ENCODE measurements around the gene AQP1.

AQP1 gene

GRCh38 chr7:30938435-30939316 is 27.0 kb downstream of the AQP1 start:
- DNase-seq = peak; percentile 32 to 71

DNA sequence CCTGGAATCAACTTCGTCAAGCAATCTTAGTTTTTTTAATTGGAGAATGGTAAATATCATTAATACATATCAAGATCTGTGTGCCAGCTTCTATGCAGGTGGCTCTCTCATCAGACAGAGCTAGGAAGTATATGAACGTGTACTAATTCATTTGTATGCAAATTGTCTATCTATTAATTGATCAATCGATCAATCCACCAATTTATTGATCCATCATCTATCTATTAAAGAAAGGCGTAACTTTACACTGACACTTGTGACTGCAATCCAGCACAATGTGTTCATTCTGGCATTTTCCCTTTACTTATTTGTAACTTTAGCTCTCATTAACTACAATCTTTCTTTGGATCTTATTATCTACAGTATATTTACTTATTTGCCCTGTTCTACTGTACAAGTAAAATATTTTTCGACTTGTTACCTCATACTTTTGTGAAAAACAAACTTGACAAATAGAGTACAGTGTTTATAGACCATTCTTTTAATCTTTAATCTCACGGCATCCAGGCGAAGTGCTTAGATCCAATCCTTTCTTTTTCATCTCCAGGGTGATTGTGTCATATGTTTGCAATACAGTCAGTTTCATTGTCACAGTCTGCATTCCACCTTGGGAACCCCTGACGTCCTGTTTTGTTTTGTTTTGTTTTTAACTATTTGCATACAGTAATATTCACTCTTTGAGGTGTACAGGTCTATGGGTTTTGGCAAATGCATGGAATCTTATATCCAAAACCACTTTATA is 30.1 kb downstream of the AQP1 start:
- no peak for DNase-seq

DNA sequence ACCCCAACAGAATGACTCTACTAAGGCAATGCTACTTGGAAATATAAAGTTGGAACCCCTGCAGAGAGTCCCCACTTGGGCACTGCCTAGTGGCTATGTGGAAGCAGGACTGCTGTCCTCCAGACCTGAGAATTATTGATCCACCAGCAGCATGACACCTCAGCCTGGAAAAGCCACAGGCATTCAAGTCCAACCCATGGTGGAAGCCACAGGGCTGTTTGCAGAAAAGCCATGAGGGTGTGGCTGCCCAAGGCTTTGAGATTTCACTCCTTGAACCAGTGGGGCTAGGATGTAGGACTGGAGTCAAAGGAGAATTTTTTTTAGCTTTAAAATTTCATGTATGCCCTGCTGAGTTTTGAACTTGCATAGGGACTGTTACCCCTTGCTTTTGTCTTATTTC is 38.5 kb downstream of the AQP1 start:
- no peak for DNase-seq

- DNase-seq = no peak
Measured at GRCh38 chr7:30954914-30955313, 43.3 kb downstream of the AQP1 start.

- DNase-seq = no peak
Measured at GRCh38 chr7:30956704-30957103, 45.1 kb downstream of the AQP1 start.

- DNase-seq = no peak
Measured at GRCh38 chr7:30963842-30964241, 52.2 kb downstream of the AQP1 start, which contains the start of gene GHRHR. GHRHR (plus strand) TSS chr7:30963953; CDS start chr7:30964069, 116 bp downstream.

GRCh38 chr7:30965372-30965771 is 53.7 kb downstream of the AQP1 start:
- peak; percentile 8 to 46 for DNase-seq

DNA sequence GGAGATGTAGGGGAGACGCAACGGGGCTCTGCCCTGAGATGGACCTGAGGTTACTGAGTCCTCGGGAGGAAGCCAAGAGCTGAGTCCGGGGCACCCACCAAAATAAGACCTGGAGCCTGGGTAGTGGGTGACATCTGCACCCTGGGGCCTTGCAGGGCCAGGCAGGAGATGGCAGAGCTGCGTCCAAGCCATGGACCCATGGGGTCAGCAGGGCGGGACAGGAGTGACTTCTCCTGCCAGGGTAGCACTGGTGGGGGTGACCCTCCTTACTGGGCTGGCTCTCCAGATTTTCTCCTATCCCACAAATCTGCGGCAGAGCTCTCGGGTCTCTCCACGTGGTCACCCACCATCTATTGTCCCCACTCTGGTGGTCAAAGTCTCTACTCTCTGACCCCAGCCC is 54.2 kb downstream of the AQP1 start:
- DNase-seq = no peak

DNA sequence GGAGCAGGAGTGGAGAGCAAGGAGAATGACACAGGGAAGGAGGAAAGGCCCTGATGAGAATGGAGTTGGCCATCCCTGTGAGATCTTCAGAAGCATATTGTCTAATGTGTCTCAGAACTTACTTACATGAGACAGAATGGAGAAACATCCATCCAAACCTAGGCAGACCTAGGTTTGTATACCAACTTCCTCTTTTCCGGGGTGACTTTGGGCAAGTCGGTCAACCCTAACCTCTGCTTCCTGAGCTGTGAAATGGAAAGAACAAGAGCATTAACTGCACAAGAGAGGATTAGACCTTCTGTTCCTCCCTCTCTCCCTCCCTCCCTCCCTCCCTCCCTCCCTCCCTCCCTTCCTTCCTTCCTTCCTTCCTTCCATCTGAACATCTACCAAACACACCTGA is 56.6 kb downstream of the AQP1 start:
- no peak for DNase-seq

DNA sequence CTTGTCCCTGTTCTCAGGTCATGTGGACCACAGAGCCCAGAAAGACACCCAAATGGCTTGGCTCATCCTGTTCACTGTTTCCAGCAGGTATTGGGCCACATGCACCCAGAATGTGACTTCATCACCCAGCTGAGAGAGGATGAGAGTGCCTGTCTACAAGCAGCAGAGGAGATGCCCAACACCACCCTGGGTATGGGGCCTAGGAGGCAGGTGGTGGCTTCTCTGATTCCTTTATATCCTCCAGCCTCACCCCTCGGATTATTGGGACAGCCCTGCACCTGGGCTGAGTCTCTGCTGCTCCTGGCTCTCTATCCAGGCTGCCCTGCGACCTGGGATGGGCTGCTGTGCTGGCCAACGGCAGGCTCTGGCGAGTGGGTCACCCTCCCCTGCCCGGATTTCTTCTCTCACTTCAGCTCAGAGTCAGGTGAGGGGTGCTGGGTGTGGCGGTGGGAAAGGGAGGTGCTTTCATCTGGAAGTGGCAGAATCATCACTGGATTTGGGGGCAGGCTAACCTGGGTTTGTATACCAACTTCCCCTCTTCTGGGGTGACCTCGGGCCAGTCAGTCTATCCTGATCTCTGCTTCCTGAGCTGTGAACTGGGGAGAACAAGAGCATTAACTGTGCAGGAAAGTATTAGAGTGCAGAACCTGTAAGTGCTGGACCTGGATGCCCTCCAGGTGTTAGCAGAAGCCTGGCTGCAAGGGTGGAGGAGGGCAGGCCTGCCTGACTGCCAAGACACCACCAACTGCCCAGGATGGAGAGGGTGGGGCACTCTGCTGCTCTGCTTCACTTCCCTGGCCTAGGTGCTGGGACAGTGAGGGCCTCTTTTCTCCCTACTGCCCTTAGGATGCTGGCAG is 57.3 kb downstream of the AQP1 start:
- no peak for DNase-seq

GRCh38 chr7:30969604-30969970 is 57.9 kb downstream of the AQP1 start:
- no peak for DNase-seq

DNA sequence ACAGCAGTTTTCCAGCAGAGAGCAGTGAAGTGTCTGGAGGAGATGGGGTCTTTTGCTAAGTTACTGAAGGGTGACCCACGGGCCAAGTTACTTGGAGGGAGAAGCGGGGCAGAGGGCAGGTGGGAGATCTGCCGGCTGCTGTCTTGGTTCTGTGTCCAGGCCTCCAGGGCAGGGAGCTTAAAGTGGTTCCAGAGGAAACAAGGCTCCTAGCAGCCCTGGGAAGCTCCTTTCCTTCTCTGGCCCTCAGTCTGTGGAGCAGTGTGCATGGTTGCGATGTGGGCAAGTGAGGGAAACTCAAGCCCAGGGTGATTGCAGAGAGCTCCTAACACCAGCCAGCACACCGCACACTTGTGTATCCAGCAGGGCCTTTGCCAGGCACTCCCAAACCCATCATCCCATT is 58.4 kb downstream of the AQP1 start:
- DNase-seq = no peak

DNA sequence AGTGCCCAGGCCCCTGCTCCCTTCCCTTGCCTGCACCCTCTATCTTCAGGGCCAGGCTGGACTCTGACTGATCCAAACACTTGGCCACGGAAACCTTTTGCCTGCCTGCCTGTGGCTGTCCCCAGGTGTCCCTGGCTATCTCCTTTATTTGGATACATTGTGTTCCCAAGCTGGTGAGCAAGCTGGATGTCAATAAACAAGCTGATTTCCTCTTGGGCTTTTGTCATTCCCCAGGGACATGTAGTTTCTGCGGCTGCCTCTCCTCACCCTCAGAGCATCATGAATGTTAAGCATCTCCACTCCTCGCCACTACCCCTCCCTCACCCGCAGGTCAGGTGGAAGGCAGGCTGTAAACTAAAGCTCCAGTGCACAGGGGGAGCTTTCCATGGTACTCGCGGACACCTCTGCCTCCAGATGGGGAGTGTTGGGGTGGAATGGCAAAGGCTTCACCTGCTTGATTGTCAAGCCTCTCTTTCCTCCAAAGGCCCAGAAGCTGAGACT is 59.0 kb downstream of the AQP1 start:
- DNase-seq = no peak

- DNase-seq = no peak
Measured at GRCh38 chr7:30971440-30971839, 59.8 kb downstream of the AQP1 start.

GRCh38 chr7:30971840-30972563 is 60.3 kb downstream of the AQP1 start:
- DNase-seq = no peak

DNA sequence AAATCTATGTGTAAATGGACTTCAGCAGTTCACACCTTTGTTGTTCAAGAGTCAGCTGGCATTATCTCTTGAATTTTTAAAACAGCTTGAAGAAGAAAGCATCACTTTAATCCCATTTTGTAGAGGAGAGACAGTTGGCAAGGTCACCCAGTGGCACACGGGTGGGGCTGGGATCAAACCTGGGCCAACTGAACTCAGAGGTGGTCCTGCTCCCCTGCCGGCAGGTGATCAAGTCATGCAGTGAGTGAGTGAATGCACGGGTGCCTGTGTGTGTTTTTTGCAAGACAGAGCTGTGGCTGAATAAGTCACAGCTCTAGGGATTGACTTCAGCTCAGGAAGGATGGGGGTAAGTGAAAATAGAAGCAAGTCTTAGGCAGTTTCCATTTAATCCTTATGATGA is 61.6 kb downstream of the AQP1 start:
- DNase-seq = no peak

GRCh38 chr7:30973791-30974604 is 62.3 kb downstream of the AQP1 start:
- DNase-seq = no peak

GRCh38 chr7:30974605-30975255 is 63.1 kb downstream of the AQP1 start:
- DNase-seq = peak in 1 of 2 experiments; percentile 10
